ENCODE data around the gene TSPAN18.

Gene TSPAN18

DNA sequence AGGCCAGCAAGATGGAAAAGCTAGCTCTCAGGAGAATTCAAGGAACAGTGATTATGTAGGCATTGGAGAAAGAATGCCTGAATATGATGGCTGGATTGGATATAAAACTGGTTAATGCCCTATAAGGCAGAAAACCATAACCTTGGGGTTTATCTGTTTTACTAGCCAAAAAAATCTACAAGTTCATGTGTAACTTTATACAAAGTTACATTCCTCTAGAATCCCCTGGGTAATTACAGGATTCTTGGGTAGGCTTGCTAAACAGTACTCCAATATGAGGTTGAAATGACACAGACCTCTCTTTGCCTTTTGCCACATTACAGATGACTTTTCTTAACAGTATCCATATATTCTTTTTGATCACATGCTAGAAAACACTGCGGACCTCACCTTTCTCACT, 26.0 kb downstream of the TSPAN18 start:
- H3K4me3 ChIP-seq (ENCODE audit: low read depth, low read length): no peak overlapping the region
- TF ChIP-seq CTCF (IDR thresholded peaks at IDR 0.05; ENCODE audit: low read depth, low read length, missing control alignments): no peak
- no peak for DNase-seq (ENCODE audit: low read depth)
- in situ Hi-C loops (cut with HindIII; ENCODE audit: low sequenced_read_pairs): no loop called here

DNA sequence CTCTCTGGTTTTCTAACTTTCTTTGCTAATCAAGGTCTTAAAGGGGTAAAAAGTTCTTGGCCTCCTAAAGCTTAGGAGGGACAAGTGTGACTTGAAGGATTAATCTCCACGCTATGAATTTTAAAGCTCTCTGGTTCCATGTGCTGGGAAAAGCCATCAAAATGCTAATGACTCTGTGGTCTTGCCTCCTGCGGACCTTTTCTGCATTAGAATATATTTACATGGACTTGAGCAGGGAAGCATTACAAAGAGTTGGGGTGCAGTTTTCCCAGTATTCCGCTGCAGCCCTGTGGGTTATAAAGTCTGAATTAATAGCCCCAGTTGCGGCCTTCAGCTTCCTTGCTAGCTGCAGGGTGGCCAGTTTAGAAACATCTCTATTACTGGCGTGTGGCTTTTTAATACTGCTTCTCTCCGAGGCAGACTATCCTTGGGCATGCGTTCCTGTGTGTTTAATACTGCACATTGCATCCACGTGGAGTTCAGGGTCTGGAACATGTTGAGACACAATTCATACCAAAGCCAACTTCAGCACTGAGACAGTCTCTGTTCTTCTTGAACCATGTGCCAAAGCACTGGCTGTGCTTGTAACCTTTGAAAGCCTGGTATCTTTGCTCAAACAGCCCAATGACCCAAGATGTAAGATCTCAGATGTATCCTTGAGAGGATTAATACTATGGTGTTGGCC, 27.3 kb downstream of the TSPAN18 start:
- no peak for DNase-seq (ENCODE audit: low read depth)
- no peak overlapping the region for H3K4me3 ChIP-seq (ENCODE audit: low read depth, low read length)
- in situ Hi-C loops (cut with HindIII; ENCODE audit: low sequenced_read_pairs): no loop called here
- no peak for TF ChIP-seq CTCF (IDR thresholded peaks at IDR 0.05; ENCODE audit: low read depth, low read length, missing control alignments)

DNA sequence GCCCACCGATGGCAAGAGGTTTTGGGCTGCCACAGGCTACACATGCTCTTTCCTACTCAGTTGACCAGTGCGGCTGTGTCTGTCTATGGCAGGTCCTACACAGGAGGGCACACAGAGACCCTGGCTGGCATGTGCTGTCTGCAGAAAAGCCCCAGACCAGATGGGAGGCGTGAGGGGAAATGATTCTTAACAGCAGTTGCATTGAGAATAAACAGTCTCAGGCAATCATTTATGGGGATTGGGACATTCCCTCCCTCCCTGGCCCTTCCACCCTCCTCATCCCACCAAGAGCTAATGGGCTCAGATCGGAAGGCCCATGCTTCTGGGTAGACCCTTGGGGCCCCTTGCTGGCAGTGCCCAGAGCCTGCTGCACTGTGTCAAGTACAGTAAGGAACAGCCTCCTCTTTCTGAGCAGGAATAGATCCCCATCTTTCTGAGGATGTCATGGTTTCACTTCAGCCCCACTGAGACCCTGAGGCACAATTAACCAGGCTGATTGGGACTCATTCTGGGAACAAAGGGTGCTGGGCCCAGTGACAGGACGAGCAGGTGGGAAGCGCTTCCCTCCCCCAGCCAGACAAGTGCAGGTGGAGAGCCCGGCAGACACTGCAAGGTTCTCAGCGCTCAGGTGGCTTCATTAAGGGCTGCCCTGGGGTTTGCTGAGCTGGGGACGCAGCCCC, 28.3 kb downstream of the TSPAN18 start:
- in situ Hi-C loops (cut with HindIII; ENCODE audit: low sequenced_read_pairs): no loop called here
- TF ChIP-seq CTCF (IDR thresholded peaks at IDR 0.05; ENCODE audit: low read depth, low read length, missing control alignments): no peak
- DNase-seq (ENCODE audit: low read depth): no peak
- no peak overlapping the region for H3K4me3 ChIP-seq (ENCODE audit: low read depth, low read length)

GRCh38 chr11:44755556-44756523, 29.1 kb downstream of the TSPAN18 start:
- no peak for TF ChIP-seq CTCF (IDR thresholded peaks at IDR 0.05; ENCODE audit: low read depth, low read length, missing control alignments)
- in situ Hi-C loops (cut with HindIII; ENCODE audit: low sequenced_read_pairs): no loop called here
- no peak for DNase-seq (ENCODE audit: low read depth)

GRCh38 chr11:44758983-44759382, 32.2 kb downstream of the TSPAN18 start:
- in situ Hi-C loops (cut with HindIII; ENCODE audit: low sequenced_read_pairs): no loop called here
- TF ChIP-seq CTCF (IDR thresholded peaks at IDR 0.05; ENCODE audit: low read depth, low read length, missing control alignments): no peak
- no peak overlapping the region for H3K4me3 ChIP-seq (ENCODE audit: low read depth, low read length)
- DNase-seq (ENCODE audit: low read depth): no peak

More at GRCh38 chr11:44755556-44756523, 29.1 kb downstream of the TSPAN18 start:
- H3K4me3 ChIP-seq (ENCODE audit: low read depth, low read length): no peak overlapping the region

DNA sequence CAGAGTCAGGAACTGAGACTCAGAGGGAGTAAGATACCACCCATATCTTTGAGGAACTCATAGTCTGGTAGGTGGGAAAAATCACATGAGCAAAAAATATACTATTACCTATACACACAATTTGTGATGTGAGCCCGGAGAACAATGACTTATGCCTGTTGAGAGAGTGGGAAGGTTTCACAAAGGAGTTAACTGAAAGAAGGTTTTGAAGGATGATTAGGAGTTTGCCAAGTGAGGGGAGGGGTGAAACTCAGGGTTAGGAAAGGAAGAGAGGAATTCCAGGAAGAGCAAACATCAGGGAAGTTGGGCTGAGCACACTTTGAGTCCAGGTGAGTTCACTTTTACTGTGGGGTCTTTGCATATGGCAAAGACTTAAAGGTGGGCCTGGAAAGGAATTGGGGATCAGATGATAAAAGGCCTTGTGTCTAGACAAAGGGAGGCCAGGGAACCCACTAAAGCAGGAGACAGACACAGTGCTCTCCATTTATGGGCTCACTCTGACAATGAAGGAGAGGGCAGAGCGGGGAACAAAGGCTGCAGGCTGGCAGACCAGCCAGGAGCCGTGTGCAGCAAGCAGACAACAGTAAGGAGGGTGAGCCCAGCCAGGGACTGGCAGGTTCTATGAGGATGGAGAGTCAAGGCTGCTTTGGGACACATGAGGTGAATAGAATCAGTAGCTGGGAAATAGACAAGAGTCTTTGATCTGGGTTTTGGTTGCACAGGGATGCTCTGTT, 33.1 kb downstream of the TSPAN18 start:
- in situ Hi-C loops (cut with HindIII; ENCODE audit: low sequenced_read_pairs): no loop called here
- DNase-seq (ENCODE audit: low read depth): no peak
- no peak overlapping the region for H3K4me3 ChIP-seq (ENCODE audit: low read depth, low read length)
- TF ChIP-seq CTCF (IDR thresholded peaks at IDR 0.05; ENCODE audit: low read depth, low read length, missing control alignments): no peak
